Caco-2 (cell line): ENCODE data around the gene RCE1. TPM values are rescaled to one million over a fixed set of nuclear protein-coding genes. Genes with fewer than 3 reads are reported as not detected.

Source experiments
- BruUV-seq: library from RNA; stranded (reverse); fragments of 400-500 nt; replicated peaks from 2 replicates; lab custom pipeline; 2021; lab: Mats Ljungman, UMichigan
- CTCF ChIA-PET: fragments of 300-600 bp; sonication (Branson Sonifier 250); formaldehyde crosslinking; loops from one replicate; lab custom pipeline; 2022; ENCODE audit warnings: antibody characterized with exemption; lab: Charles Lee
- POLR2A ChIA-PET: fragments of 300-600 bp; sonication (Branson Sonifier 250); formaldehyde crosslinking; loops from one replicate; lab custom pipeline; 2022; ENCODE audit warnings: antibody characterized with exemption; lab: Charles Lee
- DNase-seq, 2 experiments: peaks; one replicate each; pipeline versions ENCODE4 v3.0.0 to v3.0.0-alpha.2; 2020 to 2022
- H3K27me3 ChIP-seq: replicated peaks from 2 replicates; pipeline ENCODE4 v1.6.0; 2011; ENCODE audit warnings: low read length; ENCODE audit not compliant: control insufficient read depth, insufficient read depth
- H3K36me3 ChIP-seq: 2 replicates; pipeline ENCODE4 v1.5.1; 2011; ENCODE audit warnings: low read length; ENCODE audit not compliant: control insufficient read depth, insufficient read depth
- H3K4me1 ChIP-seq: fragments of 250-450 bp; sonication (Bioruptor Pico); 2 replicates; pipeline ENCODE4 v1.5.1; 2020; ENCODE audit warnings: mild to moderate bottlenecking
- H3K4me3 ChIP-seq: 2 replicates; pipeline ENCODE4 v1.5.1; 2011; ENCODE audit warnings: low read depth, mild to moderate bottlenecking, control low read depth, low read length
- H3K9me3 ChIP-seq: fragments of 250-450 bp; sonication (Bioruptor Pico); 2 replicates; pipeline ENCODE4 v1.5.1; 2020; ENCODE audit warnings: mild to moderate bottlenecking, moderate library complexity
- H3K27ac Mint-ChIP-seq: one replicate; pipeline ENCODE4 v1.8.0; 2022; ENCODE audit warnings: mixed read lengths; ENCODE audit not compliant: unreplicated experiment
- H3K27me3 Mint-ChIP-seq: one replicate; pipeline ENCODE4 v1.8.0; 2022; ENCODE audit warnings: mixed read lengths; ENCODE audit not compliant: insufficient read depth, unreplicated experiment
- H3K36me3 Mint-ChIP-seq: one replicate; pipeline ENCODE4 v1.8.0; 2022; ENCODE audit warnings: mild to moderate bottlenecking, mixed read lengths; ENCODE audit not compliant: insufficient read depth, unreplicated experiment
- H3K4me1 Mint-ChIP-seq: one replicate; pipeline ENCODE4 v1.8.0; 2022; ENCODE audit warnings: low read depth, mixed read lengths; ENCODE audit not compliant: unreplicated experiment
- H3K4me3 Mint-ChIP-seq: one replicate; pipeline ENCODE4 v1.8.0; 2022; ENCODE audit warnings: mild to moderate bottlenecking, moderate library complexity, mixed read lengths; ENCODE audit not compliant: unreplicated experiment
- H3K9me3 Mint-ChIP-seq: one replicate; pipeline ENCODE4 v1.8.0; 2022; ENCODE audit warnings: mixed read lengths; ENCODE audit not compliant: unreplicated experiment
- CTCF ChIP-seq, 2 experiments: fragments of 200-600 bp in 1 of 2; IDR thresholded peaks; 1 replicate in 1 of 2; 2 replicates in 1 of 2; pipeline versions ENCODE4 v1.5.1 to v1.8.0; 2011 to 2022; ENCODE audit warnings: antibody characterized with exemption in 1 of 2, control low read depth in 1 of 2, inconsistent platforms in 1 of 2, low read depth in 1 of 2, low read length in 1 of 2, mild to moderate bottlenecking in 1 of 2, moderate library complexity in 1 of 2; ENCODE audit not compliant: insufficient read depth in 1 of 2, severe bottlenecking in 1 of 2, unreplicated experiment in 1 of 2
- intact Hi-C: fragments of 100-400 bp; cut with micrococcal nuclease; formaldehyde crosslinking; loops from one replicate; pipeline ENCODE4 v1.10.0; 2022; ENCODE audit not compliant: unreplicated experiment
- total RNA-seq: library from RNA; stranded (reverse); gene quantifications from 2 replicates; pipeline ENCODE4 v1.2.3, GENCODE V29; 2022

Gene RCE1
- total RNA-seq, 1 experiment from 2014 or later: 60.7 TPM

DNA sequence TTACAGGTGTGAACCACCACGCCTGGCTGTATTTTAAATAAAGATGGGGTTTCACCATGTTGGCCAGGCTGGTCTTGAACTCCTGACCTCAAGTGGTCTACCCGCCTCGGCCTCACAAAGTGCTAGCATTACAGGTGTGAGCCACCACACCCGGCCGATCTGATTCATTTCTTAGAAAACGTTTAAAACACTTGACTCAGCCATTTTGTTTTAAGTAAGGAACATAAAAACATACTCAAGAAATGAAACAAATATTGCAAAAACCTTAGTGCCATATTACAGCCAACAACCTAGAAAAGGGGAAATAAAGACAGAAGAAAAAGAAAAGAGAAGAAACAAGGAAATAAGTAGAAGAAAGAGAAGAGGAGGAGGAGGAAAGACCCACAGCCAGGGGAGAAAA, 31.0 kb downstream of the RCE1 start:
- intact Hi-C loops: no loop called here
- no TSS peak for BruUV-seq
- Histone ChIP-seq H3K27me3 (no peaks in the 10 kb centered on the region), H3K4me1 (peaks cover 4% of the 10 kb centered on the region; the same call in 1 of the 2 replicates), H3K36me3 (no peaks in the 10 kb centered on the region), H3K4me3 (no peak overlapping the region), H3K9me3 (no peaks in the 10 kb centered on the region)
- Mint-ChIP-seq H3K4me1 (peaks cover 7% of the 10 kb centered on the region), H3K36me3 (no peaks in the 10 kb centered on the region), H3K4me3 (no peak overlapping the region), H3K27me3 (no peaks in the 10 kb centered on the region), H3K9me3 (no peaks in the 10 kb centered on the region), H3K27ac (peak overlapping the region; percentile 2)
- CTCF ChIA-PET: no interaction called here
- no peak for TF ChIP-seq CTCF (IDR thresholded peaks at IDR 0.05; ENCODE audit: insufficient read depth in 1 of 2, low read depth in 1 of 2, low read length in 1 of 2, severe bottlenecking in 1 of 2, unreplicated experiment in 1 of 2)
- POLR2A ChIA-PET: no interaction called here
- no peak for DNase-seq

DNA sequence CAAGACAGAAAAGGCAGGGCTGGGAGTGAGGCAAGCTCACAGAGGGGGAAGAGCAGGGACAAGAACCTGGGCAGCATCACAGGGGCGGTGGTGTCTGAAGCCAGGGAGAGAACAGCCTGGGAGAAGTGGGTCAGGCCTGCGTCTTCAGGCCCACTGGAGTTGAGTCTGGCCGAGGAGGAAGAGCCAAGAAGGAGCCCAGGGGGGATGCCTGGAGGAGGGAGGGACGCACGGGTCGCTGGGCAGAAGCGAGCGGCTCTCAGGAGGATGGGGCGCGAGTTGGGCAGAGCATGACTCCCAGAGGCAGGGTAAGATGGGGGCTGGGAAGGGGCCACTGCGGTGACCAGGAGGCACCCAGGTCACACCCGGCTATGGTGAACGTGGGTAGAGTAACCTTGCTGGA, 32.1 kb downstream of the RCE1 start:
- ChIA-PET CTCF (no interaction called here), POLR2A (no interaction called here)
- no peaks in the 10 kb centered on the region for H3K9me3 Mint-ChIP-seq
- no peak for TF ChIP-seq CTCF (IDR thresholded peaks at IDR 0.05; ENCODE audit: insufficient read depth in 1 of 2, low read depth in 1 of 2, low read length in 1 of 2, severe bottlenecking in 1 of 2, unreplicated experiment in 1 of 2)
- no TSS peak for BruUV-seq
- no peaks in the 10 kb centered on the region for H3K9me3 ChIP-seq
- H3K4me1 ChIP-seq: peaks cover 4% of the 10 kb centered on the region; the same call in 1 of the 2 replicates
- no peaks in the 10 kb centered on the region for H3K27me3 ChIP-seq
- no peak overlapping the region for H3K4me3 ChIP-seq
- intact Hi-C loops: no loop called here
- no peak for DNase-seq
- H3K4me3 Mint-ChIP-seq: no peak overlapping the region
- peaks cover 7% of the 10 kb centered on the region for H3K4me1 Mint-ChIP-seq
- peak overlapping the region; percentile 2 for H3K27ac Mint-ChIP-seq
- H3K27me3 Mint-ChIP-seq: no peaks in the 10 kb centered on the region
- no peaks in the 10 kb centered on the region for H3K36me3 Mint-ChIP-seq
- no peaks in the 10 kb centered on the region for H3K36me3 ChIP-seq

DNA sequence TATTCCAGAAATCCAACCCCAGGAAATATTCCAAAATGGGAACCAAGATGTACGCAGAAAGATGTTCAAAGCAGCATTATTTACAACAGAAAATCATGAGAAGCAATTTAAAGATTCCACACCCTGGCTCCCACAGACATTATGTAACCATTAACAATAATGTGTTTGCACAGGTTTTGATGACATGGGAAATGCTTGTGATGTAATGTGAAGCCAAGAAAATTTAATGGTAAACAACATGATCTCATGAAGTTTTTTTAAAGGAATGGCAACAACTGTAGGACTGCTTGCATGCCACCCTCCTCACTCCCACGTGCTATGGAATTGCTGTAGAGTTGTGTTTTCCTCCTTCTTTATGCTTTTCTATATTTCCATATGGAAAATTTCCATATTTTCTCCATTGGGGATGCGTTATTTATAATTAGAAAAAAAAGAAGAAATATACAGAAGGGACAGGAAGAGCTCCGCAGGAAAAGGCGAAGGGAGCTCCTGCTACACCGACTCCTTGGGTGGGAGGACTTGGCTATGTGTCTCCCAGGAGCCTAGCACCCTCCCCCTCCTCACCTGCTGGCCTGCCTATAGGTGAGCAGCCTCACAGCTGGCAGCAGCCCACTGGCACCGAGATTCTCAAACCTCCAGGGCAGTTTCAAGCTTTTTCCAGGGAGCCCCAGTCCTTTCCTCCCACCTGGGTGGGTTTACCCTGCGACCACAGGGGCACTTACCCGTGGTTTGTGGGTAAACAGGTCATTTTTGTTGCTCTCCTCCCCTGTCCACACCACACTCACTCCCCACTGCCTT, 34.5 kb downstream of the RCE1 start:
- Mint-ChIP-seq H3K36me3 (no peaks in the 10 kb centered on the region), H3K27me3 (no peaks in the 10 kb centered on the region), H3K4me1 (peaks cover 7% of the 10 kb centered on the region), H3K9me3 (no peaks in the 10 kb centered on the region), H3K27ac (no peak overlapping the region), H3K4me3 (no peak overlapping the region)
- DNase-seq: no peak
- ChIA-PET POLR2A (no interaction called here), CTCF (interaction anchor here (0.6 to 1.3 kb wide), 3 partner anchors 46 to 128 kb away, joined by 3 to 5 read pairs (median 3); no protein-coding TSS in a partner anchor)
- BruUV-seq: no TSS peak
- Histone ChIP-seq H3K4me3 (no peak overlapping the region), H3K36me3 (no peaks in the 10 kb centered on the region), H3K27me3 (no peaks in the 10 kb centered on the region), H3K4me1 (peaks cover 4% of the 10 kb centered on the region; the same call in 1 of the 2 replicates), H3K9me3 (no peaks in the 10 kb centered on the region)
- TF ChIP-seq CTCF (IDR thresholded peaks at IDR 0.05; ENCODE audit: insufficient read depth in 1 of 2, low read depth in 1 of 2, low read length in 1 of 2, severe bottlenecking in 1 of 2, unreplicated experiment in 1 of 2): no peak
- intact Hi-C loops: no loop called here
